ENCODE data around the gene RRBP1. TPM values are rescaled to one million over a fixed set of nuclear protein-coding genes. Genes with fewer than 3 reads are reported as not detected.

RRBP1 gene
- total and polyA plus RNA-seq, 4 donors = 75.4 to 202 (median 130) TPM

DNA sequence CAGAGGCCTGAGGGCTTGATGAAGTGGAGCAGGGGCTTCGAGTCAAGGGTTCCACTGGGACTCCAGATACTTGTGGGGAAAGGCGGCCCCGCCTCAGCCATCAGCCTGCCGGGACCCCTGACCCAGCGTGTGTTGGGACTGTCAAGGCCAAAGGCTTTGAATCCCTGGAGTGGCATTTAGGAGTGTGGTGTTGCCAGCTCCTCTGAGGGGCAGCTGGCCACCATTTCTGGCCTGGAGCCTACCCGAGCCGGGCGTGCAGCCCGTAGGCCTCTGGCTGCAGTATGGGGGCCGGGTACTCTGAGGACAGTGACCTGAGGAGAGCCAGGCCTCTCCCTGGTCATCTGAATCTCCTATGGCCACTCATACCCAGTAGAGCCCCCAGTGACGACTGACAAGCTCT, 40.0 kb downstream of the RRBP1 start:
- H3K4me1 ChIP-seq (ENCODE audit: control insufficient read depth in 4 of 4, insufficient read depth in 4 of 4, low read length in 3 of 4) = peaks cover 11 to 56% (median 49%) of the 10 kb centered on the region in 4 donors
- H3K36me3 ChIP-seq (ENCODE audit: control insufficient read depth in 4 of 4, insufficient read depth in 3 of 4, low read depth in 1 of 4, low read length in 3 of 4) = peaks cover 17 to 51% (median 35%) of the 10 kb centered on the region in 4 donors
- H3K4me3 ChIP-seq (ENCODE audit: low read depth in 1 of 3, low read length in 3 of 3) = no peak overlapping the region
- H3K27ac ChIP-seq (ENCODE audit: low read depth in 1 of 2, low read length in 2 of 2) = peak overlapping the region in 1 of 2 donors; percentile 23
- H3K9me3 ChIP-seq (ENCODE audit: control insufficient read depth in 4 of 4, low read length in 3 of 4) = no peaks in the 10 kb centered on the region
- no peaks in the 10 kb centered on the region for H3K27me3 ChIP-seq (ENCODE audit: control insufficient read depth in 4 of 4, insufficient read depth in 4 of 4, low read length in 3 of 4)
- WGBS = 51% methylated on average over 11 of the region's 11 CpGs
- no peak overlapping the region for H3K9ac ChIP-seq (ENCODE audit: low read depth in 1 of 2, low read length in 2 of 2)
- no peak for DNase-seq (ENCODE audit: low spot score)
- TF ChIP-seq NR2F2 (IDR thresholded peaks at IDR 0.05) = no peak
- peak; percentile 68 to 75 for TF ChIP-seq RXRA (IDR thresholded peaks at IDR 0.05)

DNA sequence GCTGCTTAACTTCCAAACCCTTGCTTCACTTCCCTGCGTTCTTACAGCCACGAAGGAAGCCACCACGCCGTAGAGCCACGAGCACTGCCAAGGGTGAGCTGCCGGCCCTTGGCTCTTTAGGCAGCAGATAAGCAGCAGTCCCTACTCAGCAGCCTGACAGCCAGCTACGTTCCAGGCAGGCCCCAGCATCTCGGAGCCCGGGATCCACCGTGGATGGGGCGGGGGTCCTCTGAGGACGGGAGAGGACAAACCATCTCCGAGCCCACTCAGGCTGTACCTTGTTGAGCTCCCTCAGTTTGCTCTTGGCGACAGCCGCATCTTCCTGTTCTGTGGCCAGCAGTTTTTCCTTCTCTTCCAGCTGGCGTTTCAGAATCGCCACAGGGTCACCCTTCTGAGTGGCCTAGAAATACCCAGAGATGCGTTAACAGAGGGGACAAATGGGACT, 40.5 kb downstream of the RRBP1 start:
- TF ChIP-seq NR2F2 (IDR thresholded peaks at IDR 0.05) (peak; percentile 62), JUND (IDR thresholded peaks at IDR 0.05) (no peak), YY1 (IDR thresholded peaks at IDR 0.05) (no peak)
- H3K4me3 ChIP-seq (ENCODE audit: low read depth in 1 of 3, low read length in 3 of 3) = no peak overlapping the region
- DNase-seq (ENCODE audit: low spot score) = no peak
- WGBS = 84% methylated on average over 18 of the region's 18 CpGs
- H3K27me3 ChIP-seq (ENCODE audit: control insufficient read depth in 4 of 4, insufficient read depth in 4 of 4, low read length in 3 of 4) = no peaks in the 10 kb centered on the region
- H3K4me1 ChIP-seq (ENCODE audit: control insufficient read depth in 4 of 4, insufficient read depth in 4 of 4, low read length in 3 of 4) = peaks cover 8 to 55% (median 45%) of the 10 kb centered on the region in 4 donors
- no peaks in the 10 kb centered on the region for H3K9me3 ChIP-seq (ENCODE audit: control insufficient read depth in 4 of 4, low read length in 3 of 4)
- H3K27ac ChIP-seq (ENCODE audit: low read depth in 1 of 2, low read length in 2 of 2) = no peak overlapping the region
- no peak overlapping the region for H3K9ac ChIP-seq (ENCODE audit: low read depth in 1 of 2, low read length in 2 of 2)
- peaks cover 17 to 54% (median 36%) of the 10 kb centered on the region in 4 donors for H3K36me3 ChIP-seq (ENCODE audit: control insufficient read depth in 4 of 4, insufficient read depth in 3 of 4, low read depth in 1 of 4, low read length in 3 of 4)

DNA sequence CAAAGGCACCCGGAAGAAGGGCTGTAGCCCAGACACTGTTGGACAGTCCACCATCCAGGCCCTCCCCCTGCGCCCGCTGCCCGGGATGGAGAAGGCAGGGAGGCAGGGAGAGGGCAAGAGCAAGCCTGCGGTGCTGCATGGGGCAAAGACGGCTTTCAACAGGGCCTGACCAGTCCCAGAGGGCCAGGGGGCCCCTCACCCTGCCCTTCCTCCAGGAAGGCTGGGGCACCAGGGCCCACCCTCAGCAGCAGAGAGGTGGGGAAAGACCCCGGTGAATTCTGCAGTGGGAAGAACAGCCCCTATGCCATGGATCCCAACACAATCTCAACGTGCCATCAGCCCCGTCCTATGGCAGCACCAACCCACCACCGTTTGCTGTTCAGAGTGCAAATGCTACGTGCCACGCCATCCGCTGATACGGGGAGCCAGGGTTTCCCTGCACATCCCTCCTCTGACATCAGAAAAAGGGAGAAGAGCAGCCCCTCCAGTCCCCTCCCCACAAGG, 41.1 kb downstream of the RRBP1 start:
- TF ChIP-seq HNF4A (conservative IDR thresholded peaks at IDR 0.05) = no peak
- no peak for TF ChIP-seq SP1 (IDR thresholded peaks at IDR 0.05)
- TF ChIP-seq RXRA (IDR thresholded peaks at IDR 0.05) = no peak
- TF ChIP-seq, protein P1, sequence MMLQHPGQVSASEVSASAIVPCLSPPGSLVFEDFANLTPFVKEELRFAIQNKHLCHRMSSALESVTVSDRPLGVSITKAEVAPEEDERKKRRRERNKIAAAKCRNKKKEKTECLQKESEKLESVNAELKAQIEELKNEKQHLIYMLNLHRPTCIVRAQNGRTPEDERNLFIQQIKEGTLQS (IDR thresholded peaks at IDR 0.05) = no peak
- no peak for TF ChIP-seq YY1 (IDR thresholded peaks at IDR 0.05)
- TF ChIP-seq, protein P2, sequence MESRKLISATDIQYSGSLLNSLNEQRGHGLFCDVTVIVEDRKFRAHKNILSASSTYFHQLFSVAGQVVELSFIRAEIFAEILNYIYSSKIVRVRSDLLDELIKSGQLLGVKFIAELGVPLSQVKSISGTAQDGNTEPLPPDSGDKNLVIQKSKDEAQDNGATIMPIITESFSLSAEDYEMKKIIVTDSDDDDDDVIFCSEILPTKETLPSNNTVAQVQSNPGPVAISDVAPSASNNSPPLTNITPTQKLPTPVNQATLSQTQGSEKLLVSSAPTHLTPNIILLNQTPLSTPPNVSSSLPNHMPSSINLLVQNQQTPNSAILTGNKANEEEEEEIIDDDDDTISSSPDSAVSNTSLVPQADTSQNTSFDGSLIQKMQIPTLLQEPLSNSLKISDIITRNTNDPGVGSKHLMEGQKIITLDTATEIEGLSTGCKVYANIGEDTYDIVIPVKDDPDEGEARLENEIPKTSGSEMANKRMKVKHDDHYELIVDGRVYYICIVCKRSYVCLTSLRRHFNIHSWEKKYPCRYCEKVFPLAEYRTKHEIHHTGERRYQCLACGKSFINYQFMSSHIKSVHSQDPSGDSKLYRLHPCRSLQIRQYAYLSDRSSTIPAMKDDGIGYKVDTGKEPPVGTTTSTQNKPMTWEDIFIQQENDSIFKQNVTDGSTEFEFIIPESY (IDR thresholded peaks at IDR 0.05) = no peak
- TF ChIP-seq RAD21 (IDR thresholded peaks at IDR 0.05) = no peak
- TF ChIP-seq, protein P3, sequence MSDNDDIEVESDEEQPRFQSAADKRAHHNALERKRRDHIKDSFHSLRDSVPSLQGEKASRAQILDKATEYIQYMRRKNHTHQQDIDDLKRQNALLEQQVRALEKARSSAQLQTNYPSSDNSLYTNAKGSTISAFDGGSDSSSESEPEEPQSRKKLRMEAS (IDR thresholded peaks at IDR 0.05) = no peak
- no peak for TF ChIP-seq FOXA1 (IDR thresholded peaks at IDR 0.05)
- TF ChIP-seq, protein P4, sequence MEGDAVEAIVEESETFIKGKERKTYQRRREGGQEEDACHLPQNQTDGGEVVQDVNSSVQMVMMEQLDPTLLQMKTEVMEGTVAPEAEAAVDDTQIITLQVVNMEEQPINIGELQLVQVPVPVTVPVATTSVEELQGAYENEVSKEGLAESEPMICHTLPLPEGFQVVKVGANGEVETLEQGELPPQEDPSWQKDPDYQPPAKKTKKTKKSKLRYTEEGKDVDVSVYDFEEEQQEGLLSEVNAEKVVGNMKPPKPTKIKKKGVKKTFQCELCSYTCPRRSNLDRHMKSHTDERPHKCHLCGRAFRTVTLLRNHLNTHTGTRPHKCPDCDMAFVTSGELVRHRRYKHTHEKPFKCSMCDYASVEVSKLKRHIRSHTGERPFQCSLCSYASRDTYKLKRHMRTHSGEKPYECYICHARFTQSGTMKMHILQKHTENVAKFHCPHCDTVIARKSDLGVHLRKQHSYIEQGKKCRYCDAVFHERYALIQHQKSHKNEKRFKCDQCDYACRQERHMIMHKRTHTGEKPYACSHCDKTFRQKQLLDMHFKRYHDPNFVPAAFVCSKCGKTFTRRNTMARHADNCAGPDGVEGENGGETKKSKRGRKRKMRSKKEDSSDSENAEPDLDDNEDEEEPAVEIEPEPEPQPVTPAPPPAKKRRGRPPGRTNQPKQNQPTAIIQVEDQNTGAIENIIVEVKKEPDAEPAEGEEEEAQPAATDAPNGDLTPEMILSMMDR (IDR thresholded peaks at IDR 0.05; ENCODE audit: low read depth, low read length, missing input control) = no peak
- H3K27ac ChIP-seq (ENCODE audit: low read depth in 1 of 2, low read length in 2 of 2) = no peak overlapping the region
- no peak for DNase-seq (ENCODE audit: low spot score)
- H3K4me1 ChIP-seq (ENCODE audit: control insufficient read depth in 4 of 4, insufficient read depth in 4 of 4, low read length in 3 of 4) = peaks cover 7 to 55% (median 40%) of the 10 kb centered on the region in 4 donors
- no peaks in the 10 kb centered on the region for H3K27me3 ChIP-seq (ENCODE audit: control insufficient read depth in 4 of 4, insufficient read depth in 4 of 4, low read length in 3 of 4)
- no peak overlapping the region for H3K4me3 ChIP-seq (ENCODE audit: low read depth in 1 of 3, low read length in 3 of 3)
- H3K9ac ChIP-seq (ENCODE audit: low read depth in 1 of 2, low read length in 2 of 2) = no peak overlapping the region
- peaks cover 18 to 61% (median 39%) of the 10 kb centered on the region in 4 donors for H3K36me3 ChIP-seq (ENCODE audit: control insufficient read depth in 4 of 4, insufficient read depth in 3 of 4, low read depth in 1 of 4, low read length in 3 of 4)
- 93% methylated on average over 14 of the region's 14 CpGs for WGBS
- H3K9me3 ChIP-seq (ENCODE audit: control insufficient read depth in 4 of 4, low read length in 3 of 4) = no peaks in the 10 kb centered on the region
